Measurements from ENCODE around the gene ZNF467. TPM values are rescaled to one million over a fixed set of nuclear protein-coding genes. Genes with fewer than 3 reads are reported as not detected.

Gene ZNF467
- total RNA-seq, 1 donor from 2014 or later: 0.20 TPM

DNA sequence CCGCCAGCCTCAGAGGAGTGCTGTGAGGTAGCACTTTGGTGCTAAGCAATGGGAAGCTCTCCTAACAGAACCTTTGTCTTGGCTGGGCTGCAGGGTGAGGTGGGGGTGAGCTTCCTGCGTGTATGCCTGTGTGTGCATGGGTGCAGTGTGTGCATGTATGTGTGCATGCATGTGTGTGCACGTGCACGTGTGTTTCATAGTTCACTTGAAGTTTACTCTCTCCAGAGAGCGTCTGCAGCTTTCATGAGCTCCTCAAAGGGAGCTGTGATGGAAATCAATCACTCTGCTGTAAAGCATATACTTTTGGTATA is 4.9 kb upstream of the ZNF467 start:
- H3K4me1 Mint-ChIP-seq: no peaks in the 10 kb centered on the region
- ChIA-PET CTCF (no interaction called here), POLR2A (no interaction called here)
- H3K9me3 Mint-ChIP-seq: no peaks in the 10 kb centered on the region
- peaks cover 2% of the 10 kb centered on the region for H3K27me3 Mint-ChIP-seq
- H3K4me3 Mint-ChIP-seq: no peak overlapping the region
- intact Hi-C loops (cut with micrococcal nuclease): loop anchor here (10.0 kb wide), 1 partner anchor 353 kb away; no protein-coding TSS in a partner anchor
- no peak for DNase-seq
- TF ChIP-seq, protein P1, sequence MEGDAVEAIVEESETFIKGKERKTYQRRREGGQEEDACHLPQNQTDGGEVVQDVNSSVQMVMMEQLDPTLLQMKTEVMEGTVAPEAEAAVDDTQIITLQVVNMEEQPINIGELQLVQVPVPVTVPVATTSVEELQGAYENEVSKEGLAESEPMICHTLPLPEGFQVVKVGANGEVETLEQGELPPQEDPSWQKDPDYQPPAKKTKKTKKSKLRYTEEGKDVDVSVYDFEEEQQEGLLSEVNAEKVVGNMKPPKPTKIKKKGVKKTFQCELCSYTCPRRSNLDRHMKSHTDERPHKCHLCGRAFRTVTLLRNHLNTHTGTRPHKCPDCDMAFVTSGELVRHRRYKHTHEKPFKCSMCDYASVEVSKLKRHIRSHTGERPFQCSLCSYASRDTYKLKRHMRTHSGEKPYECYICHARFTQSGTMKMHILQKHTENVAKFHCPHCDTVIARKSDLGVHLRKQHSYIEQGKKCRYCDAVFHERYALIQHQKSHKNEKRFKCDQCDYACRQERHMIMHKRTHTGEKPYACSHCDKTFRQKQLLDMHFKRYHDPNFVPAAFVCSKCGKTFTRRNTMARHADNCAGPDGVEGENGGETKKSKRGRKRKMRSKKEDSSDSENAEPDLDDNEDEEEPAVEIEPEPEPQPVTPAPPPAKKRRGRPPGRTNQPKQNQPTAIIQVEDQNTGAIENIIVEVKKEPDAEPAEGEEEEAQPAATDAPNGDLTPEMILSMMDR (IDR thresholded peaks at IDR 0.05): no peak
- H3K36me3 Mint-ChIP-seq (ENCODE audit: low read depth): no peaks in the 10 kb centered on the region
- no peak overlapping the region for H3K27ac Mint-ChIP-seq
- ATAC-seq (ENCODE audit: low read depth): no peak

- Mint-ChIP-seq H3K4me3 (no peak overlapping the region), H3K4me1 (no peaks in the 10 kb centered on the region), H3K36me3 (ENCODE audit: low read depth) (no peaks in the 10 kb centered on the region), H3K27ac (no peak overlapping the region), H3K27me3 (peaks cover 2% of the 10 kb centered on the region), H3K9me3 (no peaks in the 10 kb centered on the region)
- TF ChIP-seq, protein P1 (IDR thresholded peaks at IDR 0.05): no peak
- no peak for ATAC-seq (ENCODE audit: low read depth)
- DNase-seq: no peak
- ChIA-PET POLR2A (no interaction called here), CTCF (no interaction called here)
- intact Hi-C loops (cut with micrococcal nuclease): loop anchor here (10.0 kb wide), 1 partner anchor 353 kb away; no protein-coding TSS in a partner anchor
These were observed 4.4 kb upstream of the ZNF467 start for GRCh38 chr7:149777551-149778326.

DNA sequence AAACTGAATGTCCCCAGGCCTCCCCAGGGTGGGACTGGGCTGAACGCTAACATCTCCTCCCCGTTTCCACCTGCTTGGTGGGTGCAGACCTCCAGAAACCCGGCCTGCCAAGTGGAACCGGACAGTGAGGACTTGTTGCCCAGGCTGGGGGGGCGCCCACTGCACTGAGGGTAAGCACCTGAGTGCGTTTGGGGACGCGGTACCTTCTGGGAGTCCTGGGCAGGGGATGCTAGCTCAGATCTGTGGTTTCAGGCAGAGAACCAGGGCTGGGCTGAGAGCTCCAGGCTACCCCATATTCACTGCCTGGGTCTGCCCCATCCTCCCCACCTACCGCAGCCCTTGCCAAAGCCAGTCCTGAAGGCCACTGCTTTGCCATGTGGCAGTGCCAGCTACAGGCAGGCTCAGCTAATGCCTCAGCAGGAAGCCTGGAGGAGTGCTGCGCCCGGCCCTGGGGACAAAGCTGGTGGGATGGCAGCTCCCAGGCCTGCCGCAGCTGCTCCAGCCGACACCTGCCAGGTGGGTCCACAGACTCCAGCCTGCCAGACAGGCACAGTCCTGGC is 3.5 kb upstream of the ZNF467 start:
- Mint-ChIP-seq H3K4me1 (no peaks in the 10 kb centered on the region), H3K36me3 (ENCODE audit: low read depth) (no peaks in the 10 kb centered on the region), H3K4me3 (no peak overlapping the region), H3K27ac (no peak overlapping the region), H3K9me3 (no peaks in the 10 kb centered on the region), H3K27me3 (peaks cover 2% of the 10 kb centered on the region)
- ATAC-seq (ENCODE audit: low read depth) (no peak), DNase-seq (no peak)
- CTCF ChIA-PET: no interaction called here
- TF ChIP-seq, protein P1 (IDR thresholded peaks at IDR 0.05): no peak
- intact Hi-C loops (cut with micrococcal nuclease): loop anchor here (10.0 kb wide), 1 partner anchor 352 kb away; no protein-coding TSS in a partner anchor
- POLR2A ChIA-PET: no interaction called here

DNA sequence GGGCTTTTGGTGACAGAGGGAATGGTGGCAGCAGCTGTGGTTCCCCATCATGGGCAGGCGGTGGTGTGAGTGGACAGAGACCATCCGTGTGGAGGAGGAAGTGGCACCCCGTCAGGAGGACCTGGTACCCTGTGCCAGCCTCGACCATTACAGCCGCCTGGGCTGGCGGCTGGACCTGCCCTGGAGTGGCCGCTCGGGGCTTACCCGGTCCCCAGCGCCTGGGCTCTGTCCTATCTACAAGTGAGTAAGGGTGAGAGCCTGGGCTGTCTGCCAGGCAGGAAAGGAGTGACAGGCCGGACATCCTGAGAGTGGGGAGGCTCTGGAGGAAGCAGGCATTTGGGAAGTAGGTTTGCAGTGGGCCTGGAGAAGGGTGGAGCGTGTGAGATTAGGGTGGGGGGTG is 2.9 kb upstream of the ZNF467 start:
- DNase-seq (no peak), ATAC-seq (ENCODE audit: low read depth) (no peak)
- no peaks in the 10 kb centered on the region for H3K9me3 Mint-ChIP-seq
- H3K4me1 Mint-ChIP-seq: no peaks in the 10 kb centered on the region
- H3K27ac Mint-ChIP-seq: no peak overlapping the region
- intact Hi-C loops (cut with micrococcal nuclease): loop anchor here (10.0 kb wide), 1 partner anchor 351 kb away; no protein-coding TSS in a partner anchor
- peaks cover 2% of the 10 kb centered on the region for H3K27me3 Mint-ChIP-seq
- CTCF ChIA-PET: no interaction called here
- POLR2A ChIA-PET: no interaction called here
- no peaks in the 10 kb centered on the region for H3K36me3 Mint-ChIP-seq (ENCODE audit: low read depth)
- H3K4me3 Mint-ChIP-seq: no peak overlapping the region
- TF ChIP-seq, protein P1 (IDR thresholded peaks at IDR 0.05): no peak

DNA sequence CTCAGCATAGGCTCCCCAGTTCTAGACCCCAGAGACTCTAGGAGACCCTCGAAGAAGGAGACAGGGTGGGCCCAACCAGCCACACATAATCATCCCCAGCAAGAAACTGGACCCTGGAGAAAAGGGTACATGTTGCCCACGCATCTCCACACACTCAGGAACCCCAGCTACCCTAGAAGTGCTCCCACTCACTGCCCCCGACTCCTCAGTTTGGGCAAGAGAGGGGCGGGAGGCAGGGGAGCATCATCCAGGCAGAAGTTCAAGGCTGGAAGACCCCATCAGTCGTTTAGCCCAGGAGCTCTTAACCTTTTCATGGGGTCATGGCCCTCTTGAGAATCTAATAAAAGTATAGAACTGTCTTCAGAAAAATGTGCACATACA is 1.8 kb upstream of the ZNF467 start:
- CTCF ChIA-PET: interaction anchor here (1.4 kb wide), 1 partner anchor 33 kb away, joined by 4 read pairs; no protein-coding TSS in a partner anchor
- Mint-ChIP-seq H3K4me3 (no peak overlapping the region), H3K36me3 (ENCODE audit: low read depth) (no peaks in the 10 kb centered on the region), H3K27ac (no peak overlapping the region), H3K9me3 (no peaks in the 10 kb centered on the region), H3K27me3 (peaks cover 2% of the 10 kb centered on the region), H3K4me1 (no peaks in the 10 kb centered on the region)
- DNase-seq: no peak
- no peak for ATAC-seq (ENCODE audit: low read depth)
- POLR2A ChIA-PET: no interaction called here
- TF ChIP-seq, protein P1 (IDR thresholded peaks at IDR 0.05): no peak
- intact Hi-C loops (cut with micrococcal nuclease): loop anchor here (10.0 kb wide), 1 partner anchor 350 kb away; no protein-coding TSS in a partner anchor
